Fibroblast of skin of back (primary cell): ENCODE measurements around the gene FBN2.

Source experiments
- DNase-seq: peaks from one replicate; pipeline ENCODE4 v3.0.0-alpha.2; 2013

The FBN2 gene

GRCh38 chr5:128304791-128305190 is 233.3 kb downstream of the FBN2 start:
- peak; percentile 38 for DNase-seq

- peak; percentile 84 for DNase-seq
Measured at GRCh38 chr5:128304088-128304487, 234.0 kb downstream of the FBN2 start.

GRCh38 chr5:128303593-128303992 is 234.5 kb downstream of the FBN2 start:
- DNase-seq: peak; percentile 61

GRCh38 chr5:128300181-128300580 is 237.9 kb downstream of the FBN2 start:
- DNase-seq: no peak

GRCh38 chr5:128290152-128290858 is 247.7 kb downstream of the FBN2 start:
- DNase-seq: no peak

GRCh38 chr5:128287740-128288139 is 250.3 kb downstream of the FBN2 start:
- peak; percentile 32 for DNase-seq

- DNase-seq: no peak
Measured at GRCh38 chr5:128284236-128284635, 253.8 kb downstream of the FBN2 start.

GRCh38 chr5:128279345-128279744 is 258.7 kb downstream of the FBN2 start:
- DNase-seq: no peak

- no peak for DNase-seq
Measured at GRCh38 chr5:128276537-128277216, 261.4 kb downstream of the FBN2 start.

GRCh38 chr5:128274441-128274840 is 263.6 kb downstream of the FBN2 start:
- DNase-seq: no peak

GRCh38 chr5:128273736-128274135 is 264.3 kb downstream of the FBN2 start:
- DNase-seq: no peak

- DNase-seq: peak; percentile 60
Measured at GRCh38 chr5:128271859-128272464, 266.1 kb downstream of the FBN2 start.

GRCh38 chr5:128271071-128271470 is 267.0 kb downstream of the FBN2 start:
- no peak for DNase-seq

GRCh38 chr5:128264564-128265360 is 273.3 kb downstream of the FBN2 start:
- no peak for DNase-seq

GRCh38 chr5:128263357-128263756 is 274.7 kb downstream of the FBN2 start:
- DNase-seq: no peak

GRCh38 chr5:128262911-128263310 is 275.1 kb downstream of the FBN2 start:
- no peak for DNase-seq

GRCh38 chr5:128259607-128260021 is 278.4 kb downstream of the FBN2 start:
- peak; percentile 32 for DNase-seq

GRCh38 chr5:128258372-128258771 is 279.7 kb downstream of the FBN2 start:
- DNase-seq: no peak

- no peak for DNase-seq
Measured at GRCh38 chr5:128257076-128257475, 281.0 kb downstream of the FBN2 start.

GRCh38 chr5:128254789-128255188 is 283.3 kb downstream of the FBN2 start:
- DNase-seq: peak; percentile 29

- DNase-seq: no peak
Measured at GRCh38 chr5:128253880-128254279, 284.2 kb downstream of the FBN2 start.

GRCh38 chr5:128253161-128253560 is 284.9 kb downstream of the FBN2 start:
- no peak for DNase-seq

- peak; percentile 34 for DNase-seq
Measured at GRCh38 chr5:128252756-128253155, 285.3 kb downstream of the FBN2 start.
